Body of pancreas (tissue), 4 donors: ENCODE results near the gene GAPT.

ENCODE experiments used
- POLR2A ChIP-seq, 3 donors: fragments of 450-650 bp; IDR thresholded peaks; one replicate each; pipeline ENCODE4 v1.6.1; 2016; ENCODE audit warnings: antibody characterized with exemption in 3 of 3, mild to moderate bottlenecking in 2 of 3
- TF ChIP-seq, protein P1 (sequence below), 7 experiments: fragments of 450-650 bp in 4 of 7; fragments of 200-600 bp in 3 of 7; sonication (generic) in 3 of 7; IDR thresholded peaks; one replicate each; pipeline ENCODE4 v1.5.1; 2016 to 2019; ENCODE audit warnings: antibody characterized with exemption in 7 of 7

DNA sequence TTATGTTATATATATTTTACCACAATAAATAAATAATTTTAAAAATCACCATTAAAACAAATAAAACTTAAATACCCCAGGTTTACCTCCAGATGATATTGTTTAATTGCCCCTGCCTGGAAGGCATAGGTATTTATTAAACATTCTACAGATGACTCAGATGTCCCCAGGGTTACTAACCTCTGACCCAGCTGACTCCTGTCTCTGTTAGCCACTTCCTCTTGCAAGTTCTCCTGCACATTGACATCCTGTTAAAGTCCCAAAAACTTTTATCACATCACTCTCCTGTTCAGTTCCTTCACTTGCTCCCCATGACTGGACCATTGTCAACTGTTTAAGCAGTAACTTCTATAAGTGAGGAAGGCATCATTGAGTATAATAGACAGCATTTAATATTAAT is 54.7 kb downstream of the GAPT start:
- TF ChIP-seq, protein P1, sequence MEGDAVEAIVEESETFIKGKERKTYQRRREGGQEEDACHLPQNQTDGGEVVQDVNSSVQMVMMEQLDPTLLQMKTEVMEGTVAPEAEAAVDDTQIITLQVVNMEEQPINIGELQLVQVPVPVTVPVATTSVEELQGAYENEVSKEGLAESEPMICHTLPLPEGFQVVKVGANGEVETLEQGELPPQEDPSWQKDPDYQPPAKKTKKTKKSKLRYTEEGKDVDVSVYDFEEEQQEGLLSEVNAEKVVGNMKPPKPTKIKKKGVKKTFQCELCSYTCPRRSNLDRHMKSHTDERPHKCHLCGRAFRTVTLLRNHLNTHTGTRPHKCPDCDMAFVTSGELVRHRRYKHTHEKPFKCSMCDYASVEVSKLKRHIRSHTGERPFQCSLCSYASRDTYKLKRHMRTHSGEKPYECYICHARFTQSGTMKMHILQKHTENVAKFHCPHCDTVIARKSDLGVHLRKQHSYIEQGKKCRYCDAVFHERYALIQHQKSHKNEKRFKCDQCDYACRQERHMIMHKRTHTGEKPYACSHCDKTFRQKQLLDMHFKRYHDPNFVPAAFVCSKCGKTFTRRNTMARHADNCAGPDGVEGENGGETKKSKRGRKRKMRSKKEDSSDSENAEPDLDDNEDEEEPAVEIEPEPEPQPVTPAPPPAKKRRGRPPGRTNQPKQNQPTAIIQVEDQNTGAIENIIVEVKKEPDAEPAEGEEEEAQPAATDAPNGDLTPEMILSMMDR (IDR thresholded peaks at IDR 0.05), result no peak
- no peak for TF ChIP-seq POLR2A (IDR thresholded peaks at IDR 0.05)
